HG02798 (cell line): ENCODE data around the gene TBRG4.
"Not testable (repeated sequence)": the region's sequence is repeated elsewhere in the genome, so short reads cannot be mapped to it uniquely, and the experiment has no call there.

Experiments used
- ATAC-seq: cut with Tn5 transposase; IDR thresholded peaks from one replicate; pipeline ENCODE4 v1.9.1; 2021; ENCODE audit warnings: mild to moderate bottlenecking; ENCODE audit not compliant: unreplicated experiment, poor library complexity

The TBRG4 gene

DNA sequence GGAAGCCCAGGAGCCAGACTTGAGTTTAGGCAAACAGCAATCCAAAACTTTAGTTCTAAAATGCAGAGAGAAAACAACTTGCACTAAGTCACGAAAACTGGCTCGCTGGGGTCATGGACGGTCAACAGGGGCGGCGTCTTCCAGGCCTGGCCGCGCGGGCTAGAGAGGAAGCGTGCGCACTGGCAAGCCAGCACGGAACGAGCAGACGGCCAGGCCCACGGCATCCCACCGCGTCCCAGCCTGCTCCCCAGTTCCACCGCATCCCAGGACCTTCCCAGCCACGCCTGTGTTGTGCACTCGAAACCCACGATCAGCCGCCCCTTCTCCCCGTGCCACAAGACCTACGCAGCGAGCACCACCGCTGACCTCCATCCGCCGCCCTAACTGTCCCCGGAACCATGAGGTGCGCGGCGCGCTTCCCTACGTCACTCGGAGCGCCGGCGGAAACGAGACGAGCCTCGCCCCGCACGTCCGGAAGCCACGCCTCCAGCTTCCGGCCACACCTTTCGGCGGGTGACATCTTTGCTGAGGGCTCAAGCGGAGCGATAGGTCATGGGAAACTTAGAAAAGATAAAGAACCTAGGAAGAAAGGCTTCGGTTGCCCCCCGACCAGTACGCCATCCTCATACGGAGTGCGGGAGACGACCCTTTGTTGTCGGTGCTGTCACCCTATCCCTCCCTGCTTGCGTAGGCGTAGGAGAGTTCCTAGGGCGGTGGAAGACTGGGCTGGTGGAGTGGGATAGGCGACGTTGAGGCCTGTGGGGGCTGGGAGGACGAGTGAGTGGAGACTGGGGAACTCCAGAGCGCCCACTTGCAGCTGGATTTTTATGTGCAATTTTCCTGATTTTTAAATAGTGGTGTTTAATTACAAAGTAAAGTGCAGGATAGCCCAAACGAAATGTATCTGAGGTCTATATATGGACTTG lies at the start of gene TBRG4:
TBRG4 (minus strand) TSS at position 400 of the 926 bp plus-strand sequence. CDS start 2,460 bp downstream, outside the sequence.
- ATAC-seq, result peak; percentile 97

DNA sequence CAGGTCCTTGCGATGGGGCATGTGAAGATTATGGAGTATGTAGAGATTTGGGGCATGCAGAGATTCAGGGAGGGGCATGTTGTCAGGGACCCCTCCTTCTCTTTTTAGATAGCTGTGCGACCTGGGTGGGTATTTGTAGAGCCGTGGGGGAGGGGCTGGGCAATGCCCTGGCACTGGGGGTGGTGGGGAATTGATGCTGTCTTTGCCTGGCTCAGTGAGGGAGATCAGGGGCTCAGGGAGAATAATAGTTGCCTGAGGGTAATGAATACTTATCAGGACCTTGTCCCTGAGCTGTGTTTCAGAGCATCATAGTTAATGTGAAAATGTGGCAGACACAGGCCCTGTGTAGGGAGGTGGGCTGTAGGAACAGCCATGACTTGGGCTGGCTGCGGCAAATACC lies 49.6 kb upstream of the TBRG4 start:
- no peak for ATAC-seq

DNA sequence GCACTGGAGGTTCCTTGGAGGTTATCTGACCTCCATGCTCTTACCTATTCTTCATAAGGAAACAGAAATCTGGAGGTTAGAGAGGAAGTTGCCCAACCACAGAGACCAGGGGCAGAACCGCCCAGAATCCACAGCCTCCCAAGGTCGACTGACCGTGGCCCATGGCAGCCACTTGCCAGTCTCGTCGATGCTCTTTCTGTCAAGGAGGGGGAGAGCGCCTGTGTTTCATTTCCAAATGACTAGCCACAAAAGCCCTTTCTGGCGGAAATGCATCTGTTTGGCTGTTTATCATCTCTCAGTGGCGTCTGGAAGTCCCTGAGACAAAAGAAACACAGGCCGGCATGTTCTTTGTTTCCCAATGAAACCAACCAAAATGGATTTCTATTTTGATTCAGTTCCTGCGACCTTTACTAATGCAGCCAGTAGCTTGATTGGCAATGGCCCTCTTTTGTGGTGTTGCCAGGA lies 49.0 kb upstream of the TBRG4 start:
- no peak for ATAC-seq

DNA sequence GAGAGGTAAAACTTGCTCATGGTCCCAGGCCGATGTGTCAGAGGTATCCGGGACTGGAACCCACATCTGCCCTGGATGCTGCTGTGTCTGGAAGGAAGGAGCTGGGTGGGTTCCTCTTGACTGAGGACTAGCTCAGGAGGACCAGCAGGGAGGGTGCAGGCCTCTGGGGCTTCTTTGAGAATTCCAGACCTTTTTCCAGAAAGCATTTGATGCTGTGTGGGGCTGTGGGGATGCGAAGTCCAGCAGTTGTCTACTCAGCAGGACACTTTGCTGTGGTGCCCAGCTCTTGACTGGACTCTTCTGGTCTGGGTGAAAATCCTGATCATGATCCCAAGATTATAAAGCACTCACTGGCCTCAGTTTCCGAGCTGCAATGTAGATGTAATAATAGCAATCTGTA lies 47.8 kb upstream of the TBRG4 start:
- no peak for ATAC-seq

DNA sequence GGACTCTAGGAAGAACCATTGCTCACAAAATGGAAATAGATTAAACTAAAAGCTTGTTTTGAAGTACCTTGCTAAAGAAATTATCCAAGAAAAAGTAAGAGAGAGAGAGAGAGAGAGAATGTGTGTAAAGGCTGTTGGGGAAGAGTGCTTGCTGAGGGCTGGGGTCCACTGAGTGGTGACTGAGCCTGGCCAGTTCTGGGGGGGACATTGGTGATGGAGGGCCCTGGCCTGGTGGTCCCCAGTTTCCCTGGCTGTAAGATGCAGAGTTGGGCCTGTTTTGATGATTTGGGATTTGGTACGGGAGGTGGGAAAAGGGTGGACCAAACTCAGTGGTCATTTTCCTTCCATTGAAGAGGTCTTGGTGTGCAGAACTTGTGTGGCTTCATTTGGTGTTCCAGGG lies 47.0 kb upstream of the TBRG4 start:
- ATAC-seq, result no peak

DNA sequence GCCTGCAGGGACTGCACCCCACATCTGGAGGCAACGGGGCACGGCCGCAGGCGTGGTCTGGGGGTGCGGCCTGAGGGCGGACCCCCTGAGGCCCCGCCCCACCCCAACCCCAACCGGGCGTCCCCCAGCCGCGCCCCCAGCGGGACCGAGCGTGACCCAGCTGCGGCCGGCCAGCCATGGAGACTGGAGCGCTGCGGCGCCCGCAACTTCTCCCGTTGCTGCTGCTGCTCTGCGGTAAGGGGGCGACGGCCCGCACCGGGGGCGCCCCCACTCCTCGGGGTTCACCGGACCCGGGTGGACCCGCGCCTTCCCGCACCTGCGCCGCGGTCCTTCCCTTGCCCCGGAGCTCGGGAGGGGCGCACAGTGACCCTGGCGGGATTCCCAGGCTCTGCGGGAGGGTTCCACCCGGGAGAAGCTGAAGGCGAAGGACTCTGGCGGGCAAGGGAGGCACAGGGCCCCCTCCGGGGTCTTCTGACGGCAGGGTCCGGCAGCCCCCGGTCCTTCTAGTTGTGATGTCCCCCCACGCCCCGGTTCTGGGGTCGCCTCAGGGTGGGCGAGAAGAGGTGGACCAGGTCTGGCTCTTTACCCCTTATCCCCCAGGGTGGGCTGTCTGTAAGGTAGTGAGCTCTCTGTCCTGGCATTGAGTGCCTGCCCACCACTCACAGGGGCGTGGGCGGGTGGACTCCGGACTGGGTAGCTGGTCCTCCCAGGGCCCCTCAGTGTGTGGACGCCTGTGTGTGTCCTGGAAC lies 46.3 kb upstream of the TBRG4 start, which contains the start of gene RAMP3:
RAMP3 (plus strand) TSS at position 139 of the 749 bp plus-strand sequence; CDS start at position 177, 38 bp downstream.
- no peak for ATAC-seq

DNA sequence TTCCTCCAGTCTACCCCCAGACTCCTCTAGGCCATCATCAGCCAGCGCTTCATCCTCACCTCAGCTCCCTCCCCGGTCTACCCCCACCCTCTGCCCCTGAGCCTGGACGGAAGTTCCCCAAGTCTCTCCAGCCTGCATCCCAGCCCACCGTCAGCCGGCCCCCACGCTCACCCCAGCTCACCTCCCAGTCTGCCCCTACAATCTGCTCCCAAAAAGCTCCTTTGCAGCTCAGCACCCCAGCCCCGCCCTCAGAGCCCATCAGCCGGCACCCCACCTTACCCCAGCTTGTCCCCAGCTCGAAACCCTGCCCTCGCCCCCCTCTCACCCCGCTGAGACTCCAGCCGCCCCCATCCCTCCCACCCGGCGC lies 45.8 kb upstream of the TBRG4 start:
- no peak for ATAC-seq

DNA sequence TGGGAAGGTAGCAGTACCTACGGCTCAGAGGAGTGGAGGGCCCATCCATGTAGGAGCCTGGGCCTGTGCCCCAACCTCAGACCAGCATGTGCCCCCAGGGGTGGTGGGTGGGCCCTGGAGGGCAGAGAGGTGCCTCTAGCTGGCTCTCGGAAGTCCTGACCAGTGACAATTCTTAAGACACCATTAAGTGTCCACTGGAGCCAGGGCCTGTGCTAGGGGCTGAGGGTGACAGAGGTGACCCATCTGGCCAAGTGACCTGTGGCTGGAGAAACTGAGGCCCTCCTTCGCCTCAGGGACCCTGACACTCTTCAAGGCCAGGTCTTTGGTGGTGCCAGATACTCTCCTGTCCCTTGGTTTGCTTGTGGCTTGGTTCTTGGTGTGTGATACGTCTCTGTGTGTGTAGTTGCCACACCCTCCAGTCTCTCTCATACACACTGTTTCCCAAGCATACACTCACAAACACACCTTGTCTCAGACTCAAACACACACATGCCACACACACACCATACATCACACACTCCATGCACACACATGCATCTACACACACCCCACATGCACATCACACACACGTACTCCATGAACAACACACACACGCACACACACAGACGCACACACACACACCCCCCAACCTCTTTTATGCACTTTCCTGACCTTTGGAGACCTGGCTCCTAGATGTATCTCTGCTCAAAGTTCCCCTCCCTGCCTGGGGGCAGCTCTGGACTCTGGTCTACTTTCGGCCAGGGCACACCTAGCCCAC lies 45.2 kb upstream of the TBRG4 start:
- no peak for ATAC-seq

GRCh38 chr7:45155941-45156340 lies 44.4 kb upstream of the TBRG4 start:
- no peak for ATAC-seq

DNA sequence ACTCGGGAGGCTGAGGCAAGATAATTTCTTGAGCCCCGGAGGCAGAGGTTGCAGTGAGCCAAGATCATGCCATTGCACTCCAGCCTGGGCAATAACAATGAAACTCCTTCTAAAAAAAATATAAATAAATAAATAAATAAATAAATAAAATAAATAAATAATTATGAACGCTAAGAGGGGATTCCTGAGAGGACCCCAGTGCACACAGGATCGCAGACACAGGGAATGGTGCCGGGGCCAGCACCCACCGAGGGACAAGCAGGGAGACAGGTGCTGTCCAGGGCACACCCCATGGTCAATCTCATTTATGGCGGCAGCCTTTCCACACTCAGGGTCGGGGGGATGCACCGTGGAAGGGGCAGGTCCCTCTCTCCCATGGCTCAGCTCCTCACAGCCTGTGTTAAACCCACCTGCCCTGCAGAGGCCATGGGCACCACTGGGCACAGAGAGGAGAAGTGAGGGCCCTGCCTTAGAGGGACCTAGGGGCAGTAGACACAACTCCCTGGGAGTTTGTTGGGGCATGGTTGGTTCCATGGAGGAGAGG lies 43.9 kb upstream of the TBRG4 start:
- no peak for ATAC-seq

DNA sequence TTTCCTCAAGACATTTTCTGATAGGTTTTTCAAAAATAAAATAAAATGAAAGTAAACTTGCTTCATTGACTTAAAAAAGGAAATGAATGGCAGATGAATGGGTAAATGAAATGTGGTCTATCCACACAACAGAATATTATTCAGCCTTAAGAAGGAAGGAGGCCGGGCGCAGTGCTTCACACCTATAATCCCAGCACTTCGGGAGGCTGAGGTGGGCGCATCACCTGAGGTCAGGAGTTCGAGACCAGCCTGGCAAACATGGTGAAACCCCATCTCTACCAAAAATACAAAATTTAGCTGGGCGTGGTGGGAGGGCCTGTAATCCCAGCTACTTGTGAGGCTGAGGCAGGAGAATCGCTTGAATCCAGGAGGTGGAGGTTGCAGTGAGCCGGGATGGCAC lies 42.4 kb upstream of the TBRG4 start:
- ATAC-seq, result not testable (repeated sequence)

- ATAC-seq, result no peak
Measured at GRCh38 chr7:45153233-45153632, 41.7 kb upstream of the TBRG4 start.

- ATAC-seq, result no peak
Measured at GRCh38 chr7:45151967-45152366, 40.5 kb upstream of the TBRG4 start.

DNA sequence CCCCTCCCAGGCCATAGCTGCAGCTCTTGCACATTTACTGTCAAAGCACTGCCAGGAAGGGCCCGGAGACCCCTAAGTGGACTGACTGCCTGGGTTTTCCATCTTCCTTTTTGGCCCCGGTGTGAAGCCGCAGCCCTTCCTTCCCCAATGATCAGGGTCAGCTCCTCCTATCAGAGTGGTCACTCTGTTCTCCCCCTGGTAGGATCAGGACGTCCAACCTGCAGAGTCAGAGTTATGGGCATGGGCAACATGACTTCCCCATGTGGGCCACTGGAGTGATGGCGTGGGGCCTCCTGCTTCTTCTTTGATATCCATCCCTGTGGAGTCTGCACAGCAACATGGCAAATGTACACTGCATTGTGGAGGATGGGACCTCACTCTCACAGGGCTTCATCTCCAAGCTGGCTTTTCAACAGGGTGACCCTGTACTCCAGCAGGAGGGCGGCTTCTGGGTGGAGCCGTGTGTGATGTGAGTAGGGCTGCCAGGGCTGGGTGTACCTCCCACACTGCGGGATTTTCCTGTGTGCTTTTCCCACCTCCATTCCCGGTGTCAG lies 39.7 kb upstream of the TBRG4 start:
- no peak for ATAC-seq

DNA sequence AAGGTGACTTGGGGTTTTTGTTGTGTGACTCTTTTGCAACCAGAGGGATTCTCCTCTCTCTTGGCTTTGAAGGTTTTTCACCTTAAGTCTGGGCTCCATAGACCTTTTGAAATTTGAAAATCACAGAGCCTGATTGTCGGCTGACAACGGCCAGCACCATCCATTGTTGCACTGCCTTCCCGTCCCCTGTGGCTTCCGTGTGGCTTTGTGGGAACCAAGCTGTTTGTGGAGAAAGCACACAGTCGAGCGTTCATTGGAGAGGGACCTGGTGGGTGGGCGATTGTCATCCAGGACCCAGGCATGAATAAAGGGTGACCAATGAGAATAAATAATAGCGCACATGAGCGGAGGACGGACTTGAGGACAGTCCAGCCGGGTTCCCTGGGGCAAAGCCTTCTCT lies 38.7 kb upstream of the TBRG4 start:
- no peak for ATAC-seq

DNA sequence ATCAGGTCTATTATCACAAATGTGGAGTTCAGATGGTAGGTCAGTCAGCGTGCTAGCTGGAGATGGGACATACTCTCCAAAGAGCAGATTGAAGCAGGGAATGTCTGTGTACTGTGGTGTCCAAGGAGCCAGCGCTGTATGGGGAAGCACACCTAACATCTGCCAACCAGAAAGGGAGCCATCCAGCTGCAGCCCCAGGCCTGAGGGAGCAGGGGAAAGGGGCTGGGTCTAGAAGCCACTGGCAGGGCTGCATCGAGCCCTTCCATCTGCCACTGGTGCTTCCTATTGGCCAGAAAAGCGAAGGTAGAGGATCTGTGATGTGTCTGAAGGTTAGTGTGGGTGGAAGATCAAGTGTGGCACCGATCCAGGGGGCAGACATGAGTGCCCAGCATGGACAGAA lies 38.1 kb upstream of the TBRG4 start:
- no peak for ATAC-seq

DNA sequence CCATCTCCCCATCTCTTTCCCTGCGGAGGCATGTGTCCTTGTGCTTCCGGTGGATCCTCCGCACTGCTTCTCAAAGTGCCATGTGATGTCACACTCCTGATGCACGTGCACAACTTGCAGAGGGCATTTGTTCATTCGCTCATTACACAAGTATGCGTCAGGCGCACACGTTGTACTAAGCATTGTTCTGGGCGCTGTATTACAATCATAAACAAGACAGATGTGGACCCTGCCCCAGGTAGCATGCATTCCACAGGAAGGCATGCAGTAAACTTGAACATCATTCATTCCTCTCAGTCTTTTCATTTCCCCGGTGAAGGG lies 37.1 kb upstream of the TBRG4 start:
- ATAC-seq, result no peak

GRCh38 chr7:45147858-45148652 lies 36.6 kb upstream of the TBRG4 start:
- no peak for ATAC-seq
